WERI-Rb-1 (cell line): ENCODE results near the gene KRT8.

ENCODE experiments used
- DNase-seq: peaks from one replicate; pipeline ENCODE4 v3.0.0-alpha.2; 2020
- H3K27ac ChIP-seq: fragments of 250-450 bp; sonication (Bioruptor Pico); 2 replicates; pipeline ENCODE4 v1.5.1; 2020; ENCODE audit warnings: mild to moderate bottlenecking, moderate library complexity
- H3K27me3 ChIP-seq: fragments of 250-450 bp; sonication (Bioruptor Pico); 2 replicates; pipeline ENCODE4 v1.5.1; 2021; ENCODE audit warnings: mild to moderate bottlenecking, low read depth, moderate library complexity; ENCODE audit not compliant: insufficient read depth, severe bottlenecking
- H3K36me3 ChIP-seq: fragments of 250-450 bp; sonication (Bioruptor Pico); 2 replicates; pipeline ENCODE4 v1.5.1; 2020; ENCODE audit warnings: mild to moderate bottlenecking, moderate library complexity
- H3K4me3 ChIP-seq: 2 replicates; pipeline ENCODE4 v1.5.1; 2011; ENCODE audit warnings: low read depth, mild to moderate bottlenecking, control low read depth, low read length
- H3K9me3 ChIP-seq: fragments of 250-450 bp; sonication (Bioruptor Pico); 2 replicates; pipeline ENCODE4 v1.5.1; 2021; ENCODE audit warnings: mild to moderate bottlenecking, moderate library complexity; ENCODE audit not compliant: severe bottlenecking
- TF ChIP-seq, protein P1 (sequence below): IDR thresholded peaks from 2 replicates; pipeline ENCODE4 v1.5.1; 2011; ENCODE audit warnings: low read depth, mild to moderate bottlenecking, control low read depth, inconsistent platforms, low read length

KRT8 gene

DNA sequence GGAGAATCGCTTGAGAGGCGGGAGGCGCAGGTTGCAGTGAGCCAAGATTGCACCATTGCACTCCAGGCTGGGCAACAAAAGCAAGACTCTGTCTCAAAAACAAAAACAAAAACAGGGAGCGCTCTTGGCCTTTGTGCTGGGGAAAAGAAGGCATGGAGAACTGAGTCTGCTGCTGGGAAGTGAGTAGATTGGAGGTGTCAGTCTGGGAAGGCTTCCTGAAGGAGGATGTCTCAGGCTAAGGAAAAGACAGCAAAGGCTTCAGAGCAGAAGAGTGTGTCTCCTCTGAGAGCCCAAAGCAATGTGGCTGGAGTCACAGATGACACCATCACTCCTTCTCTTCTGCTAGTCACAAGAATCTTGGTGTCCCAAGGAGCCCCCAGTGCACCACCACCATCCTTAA is 23.1 kb upstream of the KRT8 start:
- TF ChIP-seq, protein P1, sequence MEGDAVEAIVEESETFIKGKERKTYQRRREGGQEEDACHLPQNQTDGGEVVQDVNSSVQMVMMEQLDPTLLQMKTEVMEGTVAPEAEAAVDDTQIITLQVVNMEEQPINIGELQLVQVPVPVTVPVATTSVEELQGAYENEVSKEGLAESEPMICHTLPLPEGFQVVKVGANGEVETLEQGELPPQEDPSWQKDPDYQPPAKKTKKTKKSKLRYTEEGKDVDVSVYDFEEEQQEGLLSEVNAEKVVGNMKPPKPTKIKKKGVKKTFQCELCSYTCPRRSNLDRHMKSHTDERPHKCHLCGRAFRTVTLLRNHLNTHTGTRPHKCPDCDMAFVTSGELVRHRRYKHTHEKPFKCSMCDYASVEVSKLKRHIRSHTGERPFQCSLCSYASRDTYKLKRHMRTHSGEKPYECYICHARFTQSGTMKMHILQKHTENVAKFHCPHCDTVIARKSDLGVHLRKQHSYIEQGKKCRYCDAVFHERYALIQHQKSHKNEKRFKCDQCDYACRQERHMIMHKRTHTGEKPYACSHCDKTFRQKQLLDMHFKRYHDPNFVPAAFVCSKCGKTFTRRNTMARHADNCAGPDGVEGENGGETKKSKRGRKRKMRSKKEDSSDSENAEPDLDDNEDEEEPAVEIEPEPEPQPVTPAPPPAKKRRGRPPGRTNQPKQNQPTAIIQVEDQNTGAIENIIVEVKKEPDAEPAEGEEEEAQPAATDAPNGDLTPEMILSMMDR: no peak
- DNase-seq: no peak
- peaks cover 1% of the 10 kb centered on the region for H3K9me3 ChIP-seq
- H3K36me3 ChIP-seq: no peaks in the 10 kb centered on the region
- peaks cover 88% of the 10 kb centered on the region for H3K27me3 ChIP-seq
- H3K4me3 ChIP-seq: no peak overlapping the region
- H3K27ac ChIP-seq: no peak overlapping the region

DNA sequence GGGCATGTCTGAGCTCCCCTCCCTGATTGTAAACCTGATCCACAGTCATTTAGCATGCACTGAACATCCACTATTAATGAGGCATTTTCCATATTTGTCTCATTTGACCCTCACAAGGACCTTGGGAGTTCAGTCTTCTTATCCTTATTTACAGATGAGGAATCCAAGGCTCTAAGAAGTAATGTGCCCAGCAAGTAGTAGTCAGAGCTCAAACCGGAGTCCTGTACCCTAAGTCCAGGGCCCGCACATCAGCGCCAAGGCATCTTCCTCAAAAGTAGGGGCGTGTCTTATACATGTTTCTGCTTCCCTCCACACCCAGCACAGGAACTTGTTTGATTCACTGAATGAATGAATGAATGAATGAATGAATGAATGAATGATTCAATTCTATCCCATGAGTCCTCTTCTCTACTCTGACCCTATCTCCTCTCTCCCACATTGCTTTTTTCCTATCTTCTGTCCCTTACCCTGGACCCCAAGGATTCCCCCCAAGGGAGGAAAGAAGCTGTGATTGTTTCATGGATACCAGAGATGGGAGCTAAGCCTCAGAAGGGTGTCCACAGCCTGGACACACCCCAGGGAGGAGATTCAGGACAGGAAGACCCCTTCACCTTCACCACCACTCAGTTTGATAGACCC is 21.8 kb upstream of the KRT8 start:
- peaks cover 87% of the 10 kb centered on the region for H3K27me3 ChIP-seq
- no peaks in the 10 kb centered on the region for H3K9me3 ChIP-seq
- DNase-seq: no peak
- TF ChIP-seq, protein P1: no peak
- H3K36me3 ChIP-seq: no peaks in the 10 kb centered on the region
- no peak overlapping the region for H3K27ac ChIP-seq
- no peak overlapping the region for H3K4me3 ChIP-seq

DNA sequence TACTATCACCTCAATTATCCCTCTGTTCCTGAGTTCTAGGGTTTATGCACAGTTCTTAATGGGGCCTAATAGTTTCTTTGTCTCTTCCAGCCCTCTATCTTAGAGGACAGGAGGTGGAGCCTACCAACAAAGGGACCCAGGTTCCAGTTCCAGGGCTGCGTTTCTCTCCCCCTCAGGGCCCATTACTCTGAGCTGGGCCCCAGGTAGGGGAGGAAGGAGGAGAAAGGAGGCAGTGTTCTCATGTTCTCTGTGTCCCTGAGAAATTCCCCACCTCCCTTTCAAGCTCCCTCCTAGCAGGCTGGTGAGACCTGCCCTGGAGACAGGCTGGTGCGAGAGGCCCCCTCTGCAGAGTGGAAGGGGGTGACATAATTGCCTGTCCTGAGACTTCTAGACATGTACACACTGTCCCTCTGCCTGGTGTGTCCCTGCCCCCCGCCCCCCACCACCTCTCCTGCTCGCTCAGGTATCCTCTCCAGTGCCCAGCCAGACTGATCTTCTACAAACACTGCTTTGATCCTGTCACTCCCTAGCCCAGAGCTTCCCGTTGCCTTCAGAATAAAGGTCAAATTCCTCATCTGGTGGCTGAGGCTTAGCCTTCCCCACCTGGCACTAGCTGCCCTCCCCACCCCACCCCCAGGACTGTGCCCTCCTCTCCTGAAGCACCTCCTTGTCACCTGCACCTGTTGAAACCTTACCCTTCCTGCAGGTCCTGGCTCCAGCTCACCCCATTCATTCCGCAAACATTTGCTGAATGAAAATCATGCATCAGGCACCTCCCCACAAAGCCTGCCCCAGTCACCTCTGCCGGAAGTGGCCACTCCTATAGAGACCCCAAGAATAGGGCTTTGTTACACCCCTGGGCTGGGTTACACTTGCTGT is 21.1 kb upstream of the KRT8 start:
- TF ChIP-seq, protein P1: no peak
- Histone ChIP-seq H3K27me3 (peaks cover 87% of the 10 kb centered on the region), H3K27ac (no peak overlapping the region), H3K9me3 (no peaks in the 10 kb centered on the region), H3K36me3 (no peaks in the 10 kb centered on the region), H3K4me3 (no peak overlapping the region)
- no peak for DNase-seq

DNA sequence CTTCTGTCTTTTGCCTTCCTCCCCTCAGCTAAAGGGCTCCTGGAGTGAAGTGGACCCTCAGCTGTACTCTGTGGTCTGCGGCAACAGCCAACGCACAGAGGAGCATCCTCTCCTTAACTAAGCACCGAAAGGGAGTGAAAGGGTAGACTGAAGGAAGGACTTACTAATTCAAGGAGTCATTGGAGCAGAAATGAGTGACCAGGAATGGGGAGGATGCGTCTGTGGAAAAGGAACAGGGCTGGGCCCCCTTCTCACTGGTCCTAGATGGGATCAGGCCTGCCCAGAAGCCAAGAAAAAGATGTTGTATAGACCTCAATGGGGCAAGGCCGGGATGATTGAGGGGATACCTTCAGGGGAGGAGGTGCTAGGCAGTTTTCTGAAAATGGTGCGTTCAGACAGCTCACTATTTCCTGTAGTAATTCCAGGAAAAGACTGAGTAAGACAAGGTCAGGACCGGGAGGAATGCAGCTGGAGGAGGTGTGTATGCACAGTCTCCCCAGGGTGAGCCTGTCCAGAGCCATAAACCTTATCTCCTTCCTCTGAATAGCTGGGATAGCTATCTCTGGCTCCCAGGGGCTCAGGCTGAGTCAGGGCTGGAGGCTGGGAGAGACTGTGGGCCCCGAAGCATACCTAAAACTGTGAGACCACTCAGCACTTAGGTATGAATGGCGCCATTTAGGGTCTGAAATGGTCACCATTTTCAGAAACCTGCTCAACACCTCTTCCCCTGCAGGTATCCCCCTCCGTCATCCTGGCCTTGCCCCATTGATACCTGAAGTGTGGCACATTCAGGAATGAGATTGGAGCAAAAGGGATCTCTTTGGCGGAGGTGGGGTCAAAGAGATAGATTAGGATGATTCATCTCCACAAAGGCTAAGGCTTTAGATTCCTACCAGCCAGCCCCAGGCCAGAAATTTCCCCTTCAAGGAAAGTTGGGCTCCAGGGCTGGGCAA is 20.2 kb upstream of the KRT8 start:
- no peak for DNase-seq
- TF ChIP-seq, protein P1: no peak
- no peak overlapping the region for H3K4me3 ChIP-seq
- H3K9me3 ChIP-seq: no peaks in the 10 kb centered on the region
- H3K27me3 ChIP-seq: peaks cover 87% of the 10 kb centered on the region
- H3K36me3 ChIP-seq: no peaks in the 10 kb centered on the region
- H3K27ac ChIP-seq: no peak overlapping the region

DNA sequence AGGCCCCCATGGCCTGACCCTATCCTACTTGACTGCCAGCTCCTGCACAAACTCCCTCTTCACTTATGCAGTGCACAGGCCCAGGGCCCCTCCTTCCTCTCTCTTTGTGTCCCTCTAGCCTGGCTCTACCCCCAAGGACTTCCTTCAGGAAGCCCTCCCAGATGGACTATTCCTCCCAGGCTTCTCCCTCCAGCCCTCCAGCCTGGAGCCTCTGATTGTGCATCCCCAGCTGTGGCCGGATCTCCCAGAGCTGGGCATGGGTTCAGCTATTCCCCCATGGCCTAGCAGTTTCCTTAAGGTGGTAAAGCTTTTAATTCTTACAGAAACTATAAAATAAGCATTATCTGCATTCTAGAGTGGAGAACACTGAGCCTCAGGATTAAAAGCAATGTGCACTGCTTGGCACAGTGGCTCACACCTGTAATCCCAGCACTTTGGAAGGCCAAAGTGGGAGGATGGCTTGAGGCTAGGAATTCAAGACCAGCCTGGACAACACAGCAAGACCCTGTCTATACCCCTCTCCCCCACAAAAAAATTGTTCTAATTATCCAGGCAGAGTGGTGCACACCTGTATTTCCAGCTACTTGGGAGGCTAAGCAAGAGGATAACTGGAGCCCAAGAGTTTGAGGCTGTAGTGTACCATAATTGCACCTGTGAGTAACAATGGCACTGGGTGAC is 16.8 kb upstream of the KRT8 start:
- Histone ChIP-seq H3K27ac (no peak overlapping the region), H3K4me3 (no peak overlapping the region), H3K36me3 (no peaks in the 10 kb centered on the region), H3K27me3 (peaks cover 89% of the 10 kb centered on the region), H3K9me3 (no peaks in the 10 kb centered on the region)
- no peak for DNase-seq
- TF ChIP-seq, protein P1: no peak
